Measurements from ENCODE around the gene TOMM22.
A peak's percentile ranks its signal among the peaks of the same experiment; 100 is the strongest.

Gene TOMM22

GRCh38 chr22:38728871-38729796 lies 47.4 kb downstream of the TOMM22 start:
- no peaks in the 10 kb centered on the region for H3K9me3 ChIP-seq (replicated peaks; ENCODE audit: insufficient read depth, low read length)
- peaks cover 11% of the 10 kb centered on the region for H3K36me3 ChIP-seq (replicated peaks; ENCODE audit: insufficient read depth, low read length)
- no peak for TF ChIP-seq CTCF (IDR thresholded peaks at IDR 0.05; ENCODE audit: low read length)
- no peak for TF ChIP-seq EZH2phosphoT487 (IDR thresholded peaks at IDR 0.05; ENCODE audit: low read length)
- no peak for TF ChIP-seq EZH2 (optimal IDR thresholded peaks at IDR 0.05; ENCODE audit: low read depth, low read length)
- no peaks in the 10 kb centered on the region for H3K4me1 ChIP-seq (ENCODE audit: low read length)
- H3K79me2 ChIP-seq (ENCODE audit: low read length), result 0 out of 2 replicates have a peak, but pooled peaks cover 16% of the 10 kb centered on the region
- no peak overlapping the region for H3K27ac ChIP-seq (ENCODE audit: low read length)
- H2AFZ ChIP-seq (ENCODE audit: low read length), result no peak overlapping the region
- H3K9ac ChIP-seq (ENCODE audit: low read length), result no peak overlapping the region
- peak; percentile 4 for DNase-seq
- H3K9me2 ChIP-seq (replicated peaks; ENCODE audit: insufficient read depth, low read length), result no peaks in the 10 kb centered on the region
- no peaks in the 10 kb centered on the region for H4K20me1 ChIP-seq (ENCODE audit: insufficient read depth, low read length)
- no peaks in the 10 kb centered on the region for H3K27me3 ChIP-seq (replicated peaks; ENCODE audit: insufficient read depth, low read length)
- H3F3A ChIP-seq (ENCODE audit: insufficient read depth, low read length), result peaks cover 28% of the 10 kb centered on the region
- no peak overlapping the region for H3K4me3 ChIP-seq (ENCODE audit: low read length)
- H3K4me2 ChIP-seq (ENCODE audit: low read depth, low read length), result no peak overlapping the region

DNA sequence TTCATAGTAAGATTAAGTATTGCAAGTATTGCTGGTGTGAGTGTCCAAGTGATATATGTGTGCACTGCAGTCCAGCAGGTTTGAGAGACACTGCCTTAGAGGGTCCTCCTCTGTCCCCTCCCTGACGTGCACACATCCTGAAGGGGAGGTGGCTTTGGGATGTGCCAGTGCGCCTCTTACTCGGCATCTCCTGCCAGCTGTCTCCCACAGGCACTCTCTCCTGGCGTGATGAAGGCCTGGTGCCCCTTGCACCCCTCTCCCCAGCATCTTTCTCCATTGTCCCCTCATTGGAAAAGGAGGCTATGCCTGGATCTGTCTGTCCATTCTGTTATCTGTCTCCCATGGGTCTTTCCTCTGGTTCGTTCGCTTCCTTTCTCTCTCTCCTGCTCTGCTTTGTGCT lies 48.2 kb downstream of the TOMM22 start:
- peaks cover 11% of the 10 kb centered on the region for H3K36me3 ChIP-seq (replicated peaks; ENCODE audit: insufficient read depth, low read length)
- no peaks in the 10 kb centered on the region for H3K9me2 ChIP-seq (replicated peaks; ENCODE audit: insufficient read depth, low read length)
- no peaks in the 10 kb centered on the region for H3K4me1 ChIP-seq (ENCODE audit: low read length)
- no peaks in the 10 kb centered on the region for H4K20me1 ChIP-seq (ENCODE audit: insufficient read depth, low read length)
- H3F3A ChIP-seq (ENCODE audit: insufficient read depth, low read length), result peaks cover 27% of the 10 kb centered on the region
- no peak overlapping the region for H3K9ac ChIP-seq (ENCODE audit: low read length)
- no peaks in the 10 kb centered on the region for H3K27me3 ChIP-seq (replicated peaks; ENCODE audit: insufficient read depth, low read length)
- H2AFZ ChIP-seq (ENCODE audit: low read length), result no peak overlapping the region
- H3K27ac ChIP-seq (ENCODE audit: low read length), result no peak overlapping the region
- 0 out of 2 replicates have a peak, but pooled peaks cover 17% of the 10 kb centered on the region for H3K79me2 ChIP-seq (ENCODE audit: low read length)
- TF ChIP-seq EZH2phosphoT487 (IDR thresholded peaks at IDR 0.05; ENCODE audit: low read length) (no peak), EZH2 (optimal IDR thresholded peaks at IDR 0.05; ENCODE audit: low read depth, low read length) (no peak), CTCF (IDR thresholded peaks at IDR 0.05; ENCODE audit: low read length) (no peak)
- no peak overlapping the region for H3K4me3 ChIP-seq (ENCODE audit: low read length)
- H3K9me3 ChIP-seq (replicated peaks; ENCODE audit: insufficient read depth, low read length), result no peaks in the 10 kb centered on the region
- H3K4me2 ChIP-seq (ENCODE audit: low read depth, low read length), result no peak overlapping the region
- DNase-seq, result peak; percentile 4

DNA sequence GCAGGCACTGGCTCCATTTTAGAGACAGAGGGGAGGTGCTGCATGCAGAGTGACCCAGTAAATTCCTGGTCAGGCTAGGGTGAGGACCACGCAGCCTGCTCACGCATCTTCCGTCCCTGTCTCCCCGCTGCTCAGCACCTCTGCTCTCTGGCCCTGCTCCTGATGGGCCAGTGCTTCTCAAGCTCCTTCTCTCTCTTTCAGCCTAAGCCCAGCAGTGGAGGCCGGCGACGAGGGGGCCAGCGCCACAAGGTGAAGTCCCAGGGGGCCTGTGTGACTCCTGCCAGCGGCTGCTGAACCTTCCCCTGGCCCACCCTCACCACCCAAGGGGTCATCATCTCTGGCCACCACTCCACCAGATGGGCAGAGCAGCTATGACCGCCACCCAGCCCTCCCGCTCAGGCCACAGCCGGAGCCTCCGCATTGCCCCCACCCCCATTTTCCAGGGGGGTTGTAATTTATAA lies 48.7 kb downstream of the TOMM22 start:
- no peak overlapping the region for H3K9ac ChIP-seq (ENCODE audit: low read length)

More for the DNA sequence above, 48.7 kb downstream of the TOMM22 start:
- no peaks in the 10 kb centered on the region for H3K9me3 ChIP-seq (replicated peaks; ENCODE audit: insufficient read depth, low read length)
- H3K27ac ChIP-seq (ENCODE audit: low read length), result no peak overlapping the region
- no peaks in the 10 kb centered on the region for H4K20me1 ChIP-seq (ENCODE audit: insufficient read depth, low read length)
- no peak overlapping the region for H3K4me3 ChIP-seq (ENCODE audit: low read length)
- no peaks in the 10 kb centered on the region for H3K9me2 ChIP-seq (replicated peaks; ENCODE audit: insufficient read depth, low read length)
- no peak for TF ChIP-seq EZH2 (optimal IDR thresholded peaks at IDR 0.05; ENCODE audit: low read depth, low read length)
- H3K4me2 ChIP-seq (ENCODE audit: low read depth, low read length), result no peak overlapping the region
- 0 out of 2 replicates have a peak, but pooled peaks cover 14% of the 10 kb centered on the region for H3K79me2 ChIP-seq (ENCODE audit: low read length)
- peaks cover 32% of the 10 kb centered on the region for H3F3A ChIP-seq (ENCODE audit: insufficient read depth, low read length)
- no peak overlapping the region for H2AFZ ChIP-seq (ENCODE audit: low read length)
- H3K36me3 ChIP-seq (replicated peaks; ENCODE audit: insufficient read depth, low read length), result peaks cover 10% of the 10 kb centered on the region
- peak; percentile 3 for DNase-seq
- H3K27me3 ChIP-seq (replicated peaks; ENCODE audit: insufficient read depth, low read length), result no peaks in the 10 kb centered on the region
- 0 out of 2 replicates have a peak, but pooled peaks cover 2% of the 10 kb centered on the region for H3K4me1 ChIP-seq (ENCODE audit: low read length)

Data from MM.1S (cell line).